ENCODE data around the gene C5.

C5 gene

GRCh38 chr9:120914953-120915352 lies 135.1 kb downstream of the C5 start:
- peaks cover 2 to 27% (median 9%) of the 10 kb centered on the region in 5 donors for H3K36me3 ChIP-seq (ENCODE audit: control insufficient read depth in 5 of 5, insufficient read depth in 5 of 5, low read length in 5 of 5)
- peaks cover 0 to 4% (median 0%) of the 10 kb centered on the region in 5 donors for H3K9me3 ChIP-seq (ENCODE audit: control insufficient read depth in 5 of 5, low read length in 5 of 5)
- no peak overlapping the region for H3K9ac ChIP-seq (ENCODE audit: low read length in 5 of 5)
- no peaks in the 10 kb centered on the region for H3K27me3 ChIP-seq (ENCODE audit: control insufficient read depth in 5 of 5, insufficient read depth in 4 of 5, low read length in 5 of 5)
- H3K4me3 ChIP-seq (ENCODE audit: low read depth in 1 of 5, low read length in 5 of 5): no peak overlapping the region
- no peak overlapping the region for H3K27ac ChIP-seq (ENCODE audit: low read depth, low read length)
- H3K4me1 ChIP-seq (ENCODE audit: control insufficient read depth in 5 of 5, insufficient read depth in 5 of 5, low read length in 5 of 5): peaks cover 4 to 24% (median 21%) of the 10 kb centered on the region in 5 donors

GRCh38 chr9:120914396-120914795 lies 135.7 kb downstream of the C5 start:
- H3K4me1 ChIP-seq (ENCODE audit: control insufficient read depth in 5 of 5, insufficient read depth in 5 of 5, low read length in 5 of 5): peaks cover 3 to 21% (median 18%) of the 10 kb centered on the region in 5 donors

GRCh38 chr9:120913647-120914264 lies 136.3 kb downstream of the C5 start:
- H3K4me3 ChIP-seq (ENCODE audit: low read depth in 1 of 5, low read length in 5 of 5): no peak overlapping the region
- peaks cover 2 to 37% (median 15%) of the 10 kb centered on the region in 5 donors for H3K36me3 ChIP-seq (ENCODE audit: control insufficient read depth in 5 of 5, insufficient read depth in 5 of 5, low read length in 5 of 5)
- peaks cover 0 to 4% (median 0%) of the 10 kb centered on the region in 5 donors for H3K9me3 ChIP-seq (ENCODE audit: control insufficient read depth in 5 of 5, low read length in 5 of 5)
- H3K9ac ChIP-seq (ENCODE audit: low read length in 5 of 5): no peak overlapping the region
- no peak overlapping the region for H3K27ac ChIP-seq (ENCODE audit: low read depth, low read length)
- peaks cover 3 to 14% (median 12%) of the 10 kb centered on the region in 5 donors for H3K4me1 ChIP-seq (ENCODE audit: control insufficient read depth in 5 of 5, insufficient read depth in 5 of 5, low read length in 5 of 5)
- no peaks in the 10 kb centered on the region for H3K27me3 ChIP-seq (ENCODE audit: control insufficient read depth in 5 of 5, insufficient read depth in 4 of 5, low read length in 5 of 5)

More at GRCh38 chr9:120914396-120914795, 135.7 kb downstream of the C5 start:
- no peak overlapping the region for H3K4me3 ChIP-seq (ENCODE audit: low read depth in 1 of 5, low read length in 5 of 5)
- peaks cover 0 to 4% (median 0%) of the 10 kb centered on the region in 5 donors for H3K9me3 ChIP-seq (ENCODE audit: control insufficient read depth in 5 of 5, low read length in 5 of 5)
- H3K36me3 ChIP-seq (ENCODE audit: control insufficient read depth in 5 of 5, insufficient read depth in 5 of 5, low read length in 5 of 5): peaks cover 2 to 31% (median 9%) of the 10 kb centered on the region in 5 donors
- H3K27ac ChIP-seq (ENCODE audit: low read depth, low read length): no peak overlapping the region
- no peaks in the 10 kb centered on the region for H3K27me3 ChIP-seq (ENCODE audit: control insufficient read depth in 5 of 5, insufficient read depth in 4 of 5, low read length in 5 of 5)
- no peak overlapping the region for H3K9ac ChIP-seq (ENCODE audit: low read length in 5 of 5)

- H3K4me3 ChIP-seq (ENCODE audit: low read depth in 1 of 5, low read length in 5 of 5): no peak overlapping the region
- no peak overlapping the region for H3K27ac ChIP-seq (ENCODE audit: low read depth, low read length)
- peaks cover 3 to 10% (median 8%) of the 10 kb centered on the region in 5 donors for H3K4me1 ChIP-seq (ENCODE audit: control insufficient read depth in 5 of 5, insufficient read depth in 5 of 5, low read length in 5 of 5)
- no peaks in the 10 kb centered on the region for H3K27me3 ChIP-seq (ENCODE audit: control insufficient read depth in 5 of 5, insufficient read depth in 4 of 5, low read length in 5 of 5)
- no peak overlapping the region for H3K9ac ChIP-seq (ENCODE audit: low read length in 5 of 5)
- H3K9me3 ChIP-seq (ENCODE audit: control insufficient read depth in 5 of 5, low read length in 5 of 5): peaks cover 0 to 4% (median 0%) of the 10 kb centered on the region in 5 donors
- peaks cover 2 to 38% (median 15%) of the 10 kb centered on the region in 5 donors for H3K36me3 ChIP-seq (ENCODE audit: control insufficient read depth in 5 of 5, insufficient read depth in 5 of 5, low read length in 5 of 5)
These were observed 137.0 kb downstream of the C5 start for GRCh38 chr9:120912958-120913646.

GRCh38 chr9:120911295-120911837 lies 138.7 kb downstream of the C5 start:
- H3K27me3 ChIP-seq (ENCODE audit: control insufficient read depth in 5 of 5, insufficient read depth in 4 of 5, low read length in 5 of 5): no peaks in the 10 kb centered on the region
- H3K4me3 ChIP-seq (ENCODE audit: low read depth in 1 of 5, low read length in 5 of 5): no peak overlapping the region
- H3K36me3 ChIP-seq (ENCODE audit: control insufficient read depth in 5 of 5, insufficient read depth in 5 of 5, low read length in 5 of 5): peaks cover 2 to 42% (median 15%) of the 10 kb centered on the region in 5 donors
- H3K27ac ChIP-seq (ENCODE audit: low read depth, low read length): no peak overlapping the region
- H3K4me1 ChIP-seq (ENCODE audit: control insufficient read depth in 5 of 5, insufficient read depth in 5 of 5, low read length in 5 of 5): peaks cover 3 to 10% (median 4%) of the 10 kb centered on the region in 5 donors
- no peaks in the 10 kb centered on the region for H3K9me3 ChIP-seq (ENCODE audit: control insufficient read depth in 5 of 5, low read length in 5 of 5)
- no peak overlapping the region for H3K9ac ChIP-seq (ENCODE audit: low read length in 5 of 5)

GRCh38 chr9:120910643-120911042 lies 139.4 kb downstream of the C5 start:
- peaks cover 2 to 42% (median 15%) of the 10 kb centered on the region in 5 donors for H3K36me3 ChIP-seq (ENCODE audit: control insufficient read depth in 5 of 5, insufficient read depth in 5 of 5, low read length in 5 of 5)
- no peaks in the 10 kb centered on the region for H3K27me3 ChIP-seq (ENCODE audit: control insufficient read depth in 5 of 5, insufficient read depth in 4 of 5, low read length in 5 of 5)
- H3K9me3 ChIP-seq (ENCODE audit: control insufficient read depth in 5 of 5, low read length in 5 of 5): no peaks in the 10 kb centered on the region
- no peak overlapping the region for H3K27ac ChIP-seq (ENCODE audit: low read depth, low read length)
- peaks cover 0 to 5% (median 0%) of the 10 kb centered on the region in 5 donors for H3K4me1 ChIP-seq (ENCODE audit: control insufficient read depth in 5 of 5, insufficient read depth in 5 of 5, low read length in 5 of 5)
- no peak overlapping the region for H3K4me3 ChIP-seq (ENCODE audit: low read depth in 1 of 5, low read length in 5 of 5)
- no peak overlapping the region for H3K9ac ChIP-seq (ENCODE audit: low read length in 5 of 5)

- peaks cover 2 to 48% (median 15%) of the 10 kb centered on the region in 5 donors for H3K36me3 ChIP-seq (ENCODE audit: control insufficient read depth in 5 of 5, insufficient read depth in 5 of 5, low read length in 5 of 5)
- no peaks in the 10 kb centered on the region for H3K9me3 ChIP-seq (ENCODE audit: control insufficient read depth in 5 of 5, low read length in 5 of 5)
- no peak overlapping the region for H3K4me3 ChIP-seq (ENCODE audit: low read depth in 1 of 5, low read length in 5 of 5)
- H3K9ac ChIP-seq (ENCODE audit: low read length in 5 of 5): no peak overlapping the region
- H3K27me3 ChIP-seq (ENCODE audit: control insufficient read depth in 5 of 5, insufficient read depth in 4 of 5, low read length in 5 of 5): no peaks in the 10 kb centered on the region
- H3K27ac ChIP-seq (ENCODE audit: low read depth, low read length): no peak overlapping the region
- peaks cover 0 to 5% (median 0%) of the 10 kb centered on the region in 5 donors for H3K4me1 ChIP-seq (ENCODE audit: control insufficient read depth in 5 of 5, insufficient read depth in 5 of 5, low read length in 5 of 5)
These were observed 140.2 kb downstream of the C5 start for GRCh38 chr9:120909904-120910303.

GRCh38 chr9:120905315-120906164 lies 144.5 kb downstream of the C5 start:
- Histone ChIP-seq H3K4me1 (ENCODE audit: control insufficient read depth in 5 of 5, insufficient read depth in 5 of 5, low read length in 5 of 5) (peaks cover 0 to 5% (median 0%) of the 10 kb centered on the region in 5 donors), H3K27ac (ENCODE audit: low read depth, low read length) (no peak overlapping the region), H3K9ac (ENCODE audit: low read length in 5 of 5) (no peak overlapping the region), H3K9me3 (ENCODE audit: control insufficient read depth in 5 of 5, low read length in 5 of 5) (no peaks in the 10 kb centered on the region), H3K36me3 (ENCODE audit: control insufficient read depth in 5 of 5, insufficient read depth in 5 of 5, low read length in 5 of 5) (peaks cover 0 to 36% (median 12%) of the 10 kb centered on the region in 5 donors), H3K27me3 (ENCODE audit: control insufficient read depth in 5 of 5, insufficient read depth in 4 of 5, low read length in 5 of 5) (no peaks in the 10 kb centered on the region), H3K4me3 (ENCODE audit: low read depth in 1 of 5, low read length in 5 of 5) (no peak overlapping the region)

GRCh38 chr9:120904978-120905301 lies 145.1 kb downstream of the C5 start:
- peaks cover 0 to 5% (median 0%) of the 10 kb centered on the region in 5 donors for H3K4me1 ChIP-seq (ENCODE audit: control insufficient read depth in 5 of 5, insufficient read depth in 5 of 5, low read length in 5 of 5)
- no peaks in the 10 kb centered on the region for H3K9me3 ChIP-seq (ENCODE audit: control insufficient read depth in 5 of 5, low read length in 5 of 5)
- H3K9ac ChIP-seq (ENCODE audit: low read length in 5 of 5): no peak overlapping the region
- H3K4me3 ChIP-seq (ENCODE audit: low read depth in 1 of 5, low read length in 5 of 5): no peak overlapping the region
- H3K36me3 ChIP-seq (ENCODE audit: control insufficient read depth in 5 of 5, insufficient read depth in 5 of 5, low read length in 5 of 5): peaks cover 0 to 31% (median 12%) of the 10 kb centered on the region in 5 donors
- H3K27ac ChIP-seq (ENCODE audit: low read depth, low read length): no peak overlapping the region
- no peaks in the 10 kb centered on the region for H3K27me3 ChIP-seq (ENCODE audit: control insufficient read depth in 5 of 5, insufficient read depth in 4 of 5, low read length in 5 of 5)

Measured in subcutaneous abdominal adipose tissue (tissue), 5 donors.